ENCODE results near the gene PACS1.

DNA sequence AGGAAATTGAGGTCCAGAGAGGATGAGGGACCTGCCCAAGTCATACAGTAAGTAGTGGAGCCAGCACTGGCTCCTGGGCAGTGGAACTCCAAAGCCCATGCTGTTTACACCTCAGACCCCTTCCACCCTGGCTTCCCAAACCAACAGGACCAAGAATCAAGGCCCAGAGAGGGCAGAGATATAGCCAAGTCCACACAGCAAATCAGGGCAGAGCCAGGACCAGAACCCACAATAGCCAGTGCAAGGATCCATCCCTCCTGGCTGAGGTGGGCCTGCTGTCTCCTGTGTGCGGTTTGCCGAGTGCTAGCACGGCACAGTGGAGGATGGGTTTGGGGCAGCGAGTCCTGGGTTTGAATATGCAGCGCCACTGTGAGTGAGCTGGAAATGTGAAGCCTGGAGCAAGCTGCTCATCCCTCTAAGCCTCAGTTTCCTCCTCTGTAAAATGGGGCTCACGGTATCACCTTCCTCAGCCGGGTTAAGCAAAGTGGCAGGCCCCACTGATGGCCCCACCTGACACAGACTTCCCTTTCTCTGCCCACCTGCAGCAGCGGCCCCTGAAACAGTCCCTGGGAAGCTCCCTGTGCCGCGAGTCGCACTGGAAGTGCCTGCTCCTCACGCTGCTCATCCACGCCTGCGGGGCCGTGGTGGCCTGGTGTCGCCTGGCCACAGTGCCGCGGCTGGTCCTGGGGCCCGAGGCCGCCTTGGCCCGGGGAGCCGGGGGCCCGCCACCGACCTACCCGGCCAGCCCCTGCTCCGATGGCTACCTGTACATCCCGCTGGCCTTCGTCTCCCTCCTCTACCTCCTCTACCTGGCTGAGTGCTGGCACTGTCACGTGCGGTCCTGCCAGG lies 223.9 kb downstream of the PACS1 start:
- TF ChIP-seq POLR2AphosphoS5 (IDR thresholded peaks at IDR 0.05; ENCODE audit: low read depth, low read length) (no peak), EP300 (IDR thresholded peaks at IDR 0.05; ENCODE audit: borderline replicate concordance in 1 of 2, low read depth in 1 of 2, low read length in 1 of 2) (no peak), FOSL2 (IDR thresholded peaks at IDR 0.05; ENCODE audit: borderline replicate concordance, low read depth) (no peak), RXRA (IDR thresholded peaks at IDR 0.05; ENCODE audit: borderline replicate concordance, low read depth) (no peak), FOXM1 (IDR thresholded peaks at IDR 0.05; ENCODE audit: low read depth) (no peak), RAD21 (IDR thresholded peaks at IDR 0.05; ENCODE audit: low read length) (no peak), GABPA (IDR thresholded peaks at IDR 0.05; ENCODE audit: low read depth) (no peak), SIN3A (IDR thresholded peaks at IDR 0.05; ENCODE audit: borderline replicate concordance, low read depth, low read length) (no peak), EZH2phosphoT487 (IDR thresholded peaks at IDR 0.05; ENCODE audit: borderline replicate concordance, low read depth) (no peak), MEF2A (IDR thresholded peaks at IDR 0.05; ENCODE audit: borderline replicate concordance, low read depth) (no peak)
- TF ChIP-seq, protein P1, sequence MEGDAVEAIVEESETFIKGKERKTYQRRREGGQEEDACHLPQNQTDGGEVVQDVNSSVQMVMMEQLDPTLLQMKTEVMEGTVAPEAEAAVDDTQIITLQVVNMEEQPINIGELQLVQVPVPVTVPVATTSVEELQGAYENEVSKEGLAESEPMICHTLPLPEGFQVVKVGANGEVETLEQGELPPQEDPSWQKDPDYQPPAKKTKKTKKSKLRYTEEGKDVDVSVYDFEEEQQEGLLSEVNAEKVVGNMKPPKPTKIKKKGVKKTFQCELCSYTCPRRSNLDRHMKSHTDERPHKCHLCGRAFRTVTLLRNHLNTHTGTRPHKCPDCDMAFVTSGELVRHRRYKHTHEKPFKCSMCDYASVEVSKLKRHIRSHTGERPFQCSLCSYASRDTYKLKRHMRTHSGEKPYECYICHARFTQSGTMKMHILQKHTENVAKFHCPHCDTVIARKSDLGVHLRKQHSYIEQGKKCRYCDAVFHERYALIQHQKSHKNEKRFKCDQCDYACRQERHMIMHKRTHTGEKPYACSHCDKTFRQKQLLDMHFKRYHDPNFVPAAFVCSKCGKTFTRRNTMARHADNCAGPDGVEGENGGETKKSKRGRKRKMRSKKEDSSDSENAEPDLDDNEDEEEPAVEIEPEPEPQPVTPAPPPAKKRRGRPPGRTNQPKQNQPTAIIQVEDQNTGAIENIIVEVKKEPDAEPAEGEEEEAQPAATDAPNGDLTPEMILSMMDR (IDR thresholded peaks at IDR 0.05) = no peak
- TF ChIP-seq, protein P2, sequence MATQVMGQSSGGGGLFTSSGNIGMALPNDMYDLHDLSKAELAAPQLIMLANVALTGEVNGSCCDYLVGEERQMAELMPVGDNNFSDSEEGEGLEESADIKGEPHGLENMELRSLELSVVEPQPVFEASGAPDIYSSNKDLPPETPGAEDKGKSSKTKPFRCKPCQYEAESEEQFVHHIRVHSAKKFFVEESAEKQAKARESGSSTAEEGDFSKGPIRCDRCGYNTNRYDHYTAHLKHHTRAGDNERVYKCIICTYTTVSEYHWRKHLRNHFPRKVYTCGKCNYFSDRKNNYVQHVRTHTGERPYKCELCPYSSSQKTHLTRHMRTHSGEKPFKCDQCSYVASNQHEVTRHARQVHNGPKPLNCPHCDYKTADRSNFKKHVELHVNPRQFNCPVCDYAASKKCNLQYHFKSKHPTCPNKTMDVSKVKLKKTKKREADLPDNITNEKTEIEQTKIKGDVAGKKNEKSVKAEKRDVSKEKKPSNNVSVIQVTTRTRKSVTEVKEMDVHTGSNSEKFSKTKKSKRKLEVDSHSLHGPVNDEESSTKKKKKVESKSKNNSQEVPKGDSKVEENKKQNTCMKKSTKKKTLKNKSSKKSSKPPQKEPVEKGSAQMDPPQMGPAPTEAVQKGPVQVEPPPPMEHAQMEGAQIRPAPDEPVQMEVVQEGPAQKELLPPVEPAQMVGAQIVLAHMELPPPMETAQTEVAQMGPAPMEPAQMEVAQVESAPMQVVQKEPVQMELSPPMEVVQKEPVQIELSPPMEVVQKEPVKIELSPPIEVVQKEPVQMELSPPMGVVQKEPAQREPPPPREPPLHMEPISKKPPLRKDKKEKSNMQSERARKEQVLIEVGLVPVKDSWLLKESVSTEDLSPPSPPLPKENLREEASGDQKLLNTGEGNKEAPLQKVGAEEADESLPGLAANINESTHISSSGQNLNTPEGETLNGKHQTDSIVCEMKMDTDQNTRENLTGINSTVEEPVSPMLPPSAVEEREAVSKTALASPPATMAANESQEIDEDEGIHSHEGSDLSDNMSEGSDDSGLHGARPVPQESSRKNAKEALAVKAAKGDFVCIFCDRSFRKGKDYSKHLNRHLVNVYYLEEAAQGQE (IDR thresholded peaks at IDR 0.05; ENCODE audit: low read depth, low read length) = no peak
- TF ChIP-seq, protein P3, sequence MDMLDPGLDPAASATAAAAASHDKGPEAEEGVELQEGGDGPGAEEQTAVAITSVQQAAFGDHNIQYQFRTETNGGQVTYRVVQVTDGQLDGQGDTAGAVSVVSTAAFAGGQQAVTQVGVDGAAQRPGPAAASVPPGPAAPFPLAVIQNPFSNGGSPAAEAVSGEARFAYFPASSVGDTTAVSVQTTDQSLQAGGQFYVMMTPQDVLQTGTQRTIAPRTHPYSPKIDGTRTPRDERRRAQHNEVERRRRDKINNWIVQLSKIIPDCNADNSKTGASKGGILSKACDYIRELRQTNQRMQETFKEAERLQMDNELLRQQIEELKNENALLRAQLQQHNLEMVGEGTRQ (IDR thresholded peaks at IDR 0.05; ENCODE audit: borderline replicate concordance, low read depth, low read length) = no peak
- TF ChIP-seq, protein P4, sequence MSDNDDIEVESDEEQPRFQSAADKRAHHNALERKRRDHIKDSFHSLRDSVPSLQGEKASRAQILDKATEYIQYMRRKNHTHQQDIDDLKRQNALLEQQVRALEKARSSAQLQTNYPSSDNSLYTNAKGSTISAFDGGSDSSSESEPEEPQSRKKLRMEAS (IDR thresholded peaks at IDR 0.05; ENCODE audit: low read depth) = no peak

All from SK-N-SH (cell line).